NCI-H748 (cell line): ENCODE data around the gene TMEM253.

Experiments used
- DNase-seq: peaks from one replicate; lab custom pipeline; 2025; ENCODE audit not compliant: unreplicated experiment; lab: John Stamatoyannopoulos, UW

The TMEM253 gene

DNA sequence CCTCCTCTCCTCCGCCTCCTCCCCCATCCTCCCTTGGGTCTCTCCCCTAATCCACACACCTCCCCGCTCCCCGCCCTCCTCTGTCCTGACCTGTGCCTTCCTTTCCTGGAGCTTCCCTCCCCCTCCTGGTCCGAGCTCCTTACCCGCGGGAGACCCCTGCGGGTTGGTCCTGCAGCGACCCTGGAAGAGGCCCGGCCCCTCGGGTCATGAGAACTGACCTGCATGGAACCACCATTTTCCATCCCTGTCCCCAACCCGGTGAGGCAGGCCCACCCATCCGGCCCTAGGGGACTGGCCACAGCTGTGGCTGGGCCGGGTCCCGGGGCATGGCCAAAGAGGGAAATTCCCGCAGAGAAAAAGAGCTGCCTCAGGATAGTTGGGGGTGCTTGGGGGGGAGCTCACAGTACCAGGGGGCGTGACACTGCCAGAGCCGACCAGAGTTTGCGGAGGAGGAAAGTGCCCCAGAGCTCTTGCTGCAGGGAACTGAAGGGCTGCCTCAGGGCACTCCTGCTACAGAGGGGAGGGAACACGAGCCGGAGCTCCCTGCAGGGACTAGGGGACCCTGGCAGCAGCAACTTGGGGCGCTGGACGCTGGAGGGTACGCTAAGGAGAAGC, 30.1 kb upstream of the TMEM253 start:
- DNase-seq, result peak; percentile 49

GRCh38 chr14:21071225-21072030, 29.4 kb upstream of the TMEM253 start:
- DNase-seq, result peak; percentile 92

DNA sequence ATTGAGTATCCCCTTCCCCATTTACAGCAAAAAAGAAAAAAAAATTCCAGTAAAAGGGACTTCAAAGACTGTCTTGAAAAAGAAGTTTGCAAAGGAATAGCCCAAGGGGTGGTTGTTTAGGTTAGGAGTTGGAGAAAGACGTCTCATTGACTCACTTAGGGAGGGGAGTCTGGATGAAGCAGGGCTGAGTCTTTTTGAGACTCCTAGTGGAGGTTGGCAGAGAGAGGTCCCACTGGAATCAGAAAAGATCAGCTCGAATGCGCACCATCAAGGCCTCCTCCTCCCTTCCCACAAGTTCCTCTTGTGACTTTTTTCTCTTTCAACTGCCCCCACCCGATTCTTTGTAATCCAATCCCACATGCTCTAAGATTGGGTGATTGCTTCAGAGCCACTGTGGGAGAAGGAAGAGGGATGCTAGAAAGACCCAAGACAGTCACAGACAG, 28.8 kb upstream of the TMEM253 start:
- no peak for DNase-seq

DNA sequence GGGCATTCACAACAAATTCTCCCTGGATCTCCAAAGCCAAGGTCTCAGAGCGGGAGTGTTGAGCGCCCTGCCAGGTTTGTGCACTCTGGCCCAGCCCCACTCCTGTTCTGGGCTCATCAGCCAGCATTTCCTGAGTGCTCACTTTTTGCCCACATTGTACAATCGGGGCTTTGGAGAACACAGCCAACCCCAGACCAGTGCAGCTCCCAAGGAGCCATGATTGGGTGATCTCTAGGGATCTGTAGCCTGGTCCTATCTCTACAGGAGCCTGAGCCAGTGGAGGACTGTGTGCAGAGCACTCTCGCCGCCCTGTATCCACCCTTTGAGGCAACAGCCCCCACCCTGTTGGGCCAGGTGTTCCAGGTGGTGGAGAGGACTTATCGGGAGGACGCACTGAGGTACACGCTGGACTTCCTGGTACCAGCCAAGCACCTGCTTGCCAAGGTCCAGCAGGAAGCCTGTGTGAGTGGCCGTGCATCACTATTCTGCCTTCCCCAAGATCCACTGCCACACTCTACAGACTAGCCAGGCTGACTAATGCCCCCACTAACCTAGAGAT, 28.0 kb upstream of the TMEM253 start:
- DNase-seq, result no peak

GRCh38 chr14:21073921-21074320, 26.9 kb upstream of the TMEM253 start:
- DNase-seq, result no peak

DNA sequence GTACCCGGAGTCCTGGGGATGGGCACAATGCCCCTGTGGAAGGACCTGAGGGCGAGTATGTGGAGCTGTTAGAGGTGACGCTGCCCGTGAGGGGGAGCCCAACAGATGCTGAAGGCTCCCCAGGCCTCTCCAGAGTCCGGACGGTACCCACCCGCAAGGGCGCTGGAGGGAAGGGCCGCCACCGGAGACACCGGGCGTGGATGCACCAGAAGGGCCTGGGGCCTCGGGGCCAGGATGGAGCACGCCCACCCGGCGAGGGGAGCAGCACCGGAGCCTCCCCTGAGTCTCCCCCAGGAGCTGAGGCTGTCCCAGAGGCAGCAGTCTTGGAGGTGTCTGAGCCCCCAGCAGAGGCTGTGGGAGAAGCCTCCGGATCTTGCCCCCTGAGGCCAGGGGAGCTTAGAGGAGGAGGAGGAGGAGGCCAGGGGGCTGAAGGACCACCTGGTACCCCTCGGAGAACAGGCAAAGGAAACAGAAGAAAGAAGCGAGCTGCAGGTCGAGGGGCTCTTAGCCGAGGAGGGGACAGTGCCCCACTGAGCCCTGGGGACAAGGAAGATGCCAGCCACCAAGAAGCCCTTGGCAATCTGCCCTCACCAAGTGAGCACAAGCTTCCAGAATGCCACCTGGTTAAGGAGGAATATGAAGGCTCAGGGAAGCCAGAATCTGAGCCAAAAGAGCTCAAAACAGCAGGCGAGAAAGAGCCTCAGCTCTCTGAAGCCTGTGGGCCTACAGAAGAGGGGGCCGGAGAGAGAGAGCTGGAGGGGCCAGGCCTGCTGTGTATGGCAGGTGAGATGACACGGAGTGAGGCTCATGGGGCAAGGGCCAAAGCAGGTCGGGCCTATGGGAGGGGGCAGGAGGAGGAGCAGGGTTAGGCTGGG, 26.2 kb upstream of the TMEM253 start:
- no peak for DNase-seq

DNA sequence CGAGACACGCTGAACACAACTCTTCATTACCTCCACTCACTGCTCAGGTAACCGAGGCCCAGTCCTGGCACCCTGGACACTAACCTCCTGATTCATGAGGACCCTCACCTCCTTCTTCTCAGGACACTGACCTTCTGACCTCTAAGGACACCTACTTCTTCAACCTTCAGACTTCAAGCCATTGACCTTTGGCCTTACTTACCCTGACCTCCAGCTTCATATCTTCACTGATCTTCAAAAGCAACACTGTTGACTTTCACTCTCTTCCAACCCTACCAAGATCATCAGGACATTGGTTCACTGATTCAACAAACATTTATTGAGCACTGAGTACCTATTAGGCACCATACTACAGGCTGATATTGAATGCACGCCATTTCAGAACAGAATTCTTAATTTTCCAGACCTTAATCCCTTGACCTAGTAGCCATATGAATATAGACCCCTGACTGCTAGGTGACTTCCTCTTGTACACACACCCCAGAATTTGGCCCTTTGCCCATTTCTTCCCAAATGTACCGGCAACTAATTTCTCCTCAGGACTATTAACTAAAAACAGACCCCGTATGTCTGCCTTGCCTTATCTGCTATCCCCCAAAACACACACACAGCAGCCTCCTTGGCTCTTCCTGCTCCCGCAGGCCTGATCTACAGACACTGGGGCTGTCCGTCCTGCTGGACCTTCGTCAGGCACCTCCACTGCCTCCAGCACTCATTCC, 25.0 kb upstream of the TMEM253 start:
- DNase-seq, result no peak

DNA sequence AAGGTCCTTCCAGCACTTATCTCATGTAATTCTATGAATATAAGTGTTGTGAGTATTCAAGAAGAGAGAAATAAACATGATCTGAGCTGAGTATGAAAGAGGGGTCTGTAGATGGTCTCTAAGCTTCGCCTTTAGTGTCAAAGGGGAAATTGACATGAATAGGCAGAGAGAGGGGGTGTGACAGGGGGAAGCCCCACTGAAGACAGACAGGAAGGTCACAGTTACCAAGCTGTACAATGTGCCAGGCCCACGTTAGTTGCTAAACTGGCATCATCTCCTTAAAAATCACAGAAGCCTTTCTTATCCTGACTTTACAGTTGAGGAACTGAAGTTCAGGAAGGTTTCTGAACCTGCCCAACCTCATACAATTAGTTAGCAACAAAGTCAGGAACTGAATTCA, 23.2 kb upstream of the TMEM253 start:
- DNase-seq, result no peak

GRCh38 chr14:21078287-21078686, 22.6 kb upstream of the TMEM253 start:
- no peak for DNase-seq

GRCh38 chr14:21078726-21079125, 22.1 kb upstream of the TMEM253 start:
- DNase-seq, result no peak

DNA sequence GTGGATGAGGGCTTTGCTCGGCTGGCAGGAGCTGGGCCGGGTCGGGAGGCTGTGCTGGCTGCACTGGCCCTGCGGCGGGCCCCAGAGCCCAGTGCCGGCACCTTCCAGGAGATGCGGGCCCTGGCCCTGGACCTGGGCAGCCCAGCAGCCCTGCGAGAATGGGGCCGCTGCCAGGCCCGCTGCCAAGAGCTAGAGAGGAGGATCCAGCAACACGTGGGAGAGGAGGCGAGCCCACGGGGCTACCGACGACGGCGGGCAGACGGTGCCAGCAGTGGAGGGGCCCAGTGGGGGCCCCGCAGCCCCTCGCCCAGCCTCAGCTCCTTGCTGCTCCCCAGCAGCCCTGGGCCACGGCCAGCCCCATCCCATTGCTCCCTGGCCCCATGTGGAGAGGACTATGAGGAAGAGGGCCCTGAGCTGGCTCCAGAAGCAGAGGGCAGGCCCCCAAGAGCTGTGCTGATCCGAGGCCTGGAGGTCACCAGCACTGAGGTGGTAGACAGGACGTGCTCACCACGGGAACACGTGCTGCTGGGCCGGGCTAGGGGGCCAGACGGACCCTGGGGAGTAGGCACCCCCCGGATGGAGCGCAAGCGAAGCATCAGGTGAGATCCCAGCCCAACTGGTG, 19.2 kb upstream of the TMEM253 start:
- DNase-seq, result no peak

DNA sequence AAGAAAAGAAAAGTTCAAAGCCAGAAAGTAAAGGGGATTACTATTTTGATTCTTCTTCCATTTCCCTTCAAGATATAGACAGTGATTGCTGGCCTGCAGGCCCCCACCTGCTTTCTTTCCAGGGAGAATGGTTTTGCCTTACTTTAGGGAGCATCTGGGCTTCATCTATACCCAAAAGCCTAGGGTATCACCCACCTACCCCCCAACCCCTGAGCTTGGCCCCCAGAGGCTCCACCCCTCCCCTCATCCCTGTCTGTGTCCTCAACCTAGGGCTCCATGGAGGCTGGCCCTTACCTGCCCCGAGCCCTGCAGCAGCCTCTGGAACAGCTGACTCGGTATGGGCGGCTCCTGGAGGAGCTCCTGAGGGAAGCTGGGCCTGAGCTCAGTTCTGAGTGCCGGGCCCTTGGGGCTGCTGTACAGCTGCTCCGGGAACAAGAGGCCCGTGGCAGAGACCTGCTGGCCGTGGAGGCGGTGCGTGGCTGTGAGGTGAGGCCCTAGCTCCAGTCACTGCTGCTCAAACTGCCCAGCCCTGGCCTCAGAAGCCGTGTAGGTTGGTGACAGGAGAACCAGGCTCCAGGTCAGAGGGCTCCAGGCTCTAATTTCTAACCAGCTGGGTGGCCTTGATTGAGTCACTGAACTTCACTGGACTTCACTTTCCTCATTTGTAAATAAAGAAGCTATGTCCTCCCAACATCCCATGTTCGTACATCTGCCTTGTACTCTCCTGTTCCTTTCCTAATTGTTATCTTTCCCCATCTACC, 17.1 kb upstream of the TMEM253 start:
- DNase-seq, result no peak

DNA sequence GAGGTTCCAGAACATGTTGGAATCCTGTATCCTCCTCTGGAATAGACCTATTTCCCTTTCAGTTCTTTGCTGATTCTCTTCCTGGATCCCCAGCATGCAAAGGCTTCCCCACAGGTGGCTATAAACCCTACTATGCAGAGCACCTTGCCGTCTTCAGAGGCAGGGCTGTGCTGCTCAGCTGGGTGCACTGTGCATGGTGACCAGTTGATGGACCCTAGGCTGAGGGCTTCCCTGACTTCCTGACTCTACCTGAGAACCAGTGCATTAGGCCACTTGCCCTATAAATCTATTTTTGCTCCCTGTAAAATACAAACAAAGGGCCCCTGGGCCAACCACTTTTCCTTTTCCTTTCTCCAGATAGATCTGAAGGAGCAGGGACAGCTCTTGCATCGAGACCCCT, 16.5 kb upstream of the TMEM253 start:
- no peak for DNase-seq

- no peak for DNase-seq
Measured at GRCh38 chr14:21084998-21085853, 15.6 kb upstream of the TMEM253 start.

- no peak for DNase-seq
Measured at GRCh38 chr14:21086908-21087293, 14.0 kb upstream of the TMEM253 start.

DNA sequence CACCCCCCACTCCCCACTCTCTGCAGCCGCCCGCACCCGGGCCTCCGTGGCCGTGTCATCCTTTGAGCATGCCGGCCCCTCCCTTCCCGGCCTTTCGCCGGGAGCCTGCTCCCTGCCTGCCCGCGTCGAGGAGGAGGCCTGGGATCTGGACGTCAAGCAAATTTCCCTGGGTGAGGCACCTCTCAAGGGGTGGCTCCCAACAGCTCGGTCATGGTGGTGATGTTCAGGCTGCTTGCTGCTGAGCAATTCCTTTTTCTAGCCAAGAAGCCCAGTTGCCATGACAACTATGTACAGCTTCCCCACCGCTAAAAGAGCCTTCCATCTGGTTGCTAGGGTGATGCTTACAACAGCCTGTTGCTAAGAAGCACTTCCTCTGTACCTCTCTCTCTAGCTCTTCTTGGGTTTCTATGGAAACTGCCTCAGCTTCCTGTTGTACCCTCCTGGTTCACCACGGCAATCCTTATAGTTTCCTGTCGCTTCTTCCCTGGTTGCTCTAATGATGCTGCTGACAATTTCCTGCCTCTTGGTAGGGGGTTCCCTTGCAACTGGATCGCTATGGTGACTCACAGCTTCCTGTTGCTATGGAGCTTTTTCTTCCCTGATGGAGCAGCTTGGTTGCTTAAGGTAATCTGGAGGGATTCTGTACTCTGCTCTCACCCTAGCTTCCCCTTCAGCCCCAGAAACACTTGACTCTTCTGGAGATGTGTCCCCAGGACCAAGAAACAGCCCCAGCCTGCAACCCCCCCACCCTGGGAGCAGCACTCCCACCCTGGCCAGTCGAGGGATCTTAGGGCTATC, 13.4 kb upstream of the TMEM253 start:
- DNase-seq, result peak; percentile 98

DNA sequence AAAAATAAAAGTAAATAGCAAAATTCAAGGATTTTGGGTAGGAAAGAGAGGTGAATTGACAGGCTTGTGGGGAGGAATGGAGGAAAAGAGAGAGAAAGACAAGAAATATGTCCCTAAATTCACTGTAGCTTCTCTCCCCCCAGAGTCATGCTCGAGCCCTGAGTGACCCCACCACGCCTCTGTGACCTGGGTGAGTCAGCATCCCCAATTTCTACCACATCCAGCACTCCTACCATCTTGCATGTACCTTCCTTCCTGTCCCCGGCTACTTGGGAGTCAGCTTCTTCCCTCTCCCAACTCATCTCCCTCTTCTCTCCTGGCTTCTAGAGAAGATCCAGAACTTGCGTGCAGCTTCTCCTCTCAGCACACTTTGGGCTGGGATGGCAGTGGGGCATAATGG, 12.2 kb upstream of the TMEM253 start:
- DNase-seq, result no peak

DNA sequence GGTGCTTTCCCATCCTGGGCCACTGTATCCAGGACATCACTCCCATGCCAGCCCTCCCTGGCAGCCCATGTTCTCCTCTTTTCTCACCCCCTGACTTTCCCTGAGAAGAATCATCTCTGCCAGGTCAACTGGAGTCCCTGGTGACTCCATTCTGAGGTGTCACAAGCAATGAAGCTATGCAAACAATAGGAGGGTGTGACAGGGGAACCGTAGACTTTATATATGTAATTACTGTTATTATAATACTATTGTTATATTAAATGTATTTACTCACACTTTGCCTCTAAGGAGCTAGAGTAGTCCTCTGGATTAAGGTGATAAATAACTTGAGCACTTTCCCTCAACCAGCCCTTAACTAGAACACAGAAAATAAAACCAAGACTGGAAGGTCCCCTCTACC, 11.6 kb upstream of the TMEM253 start:
- DNase-seq, result no peak
